Erythroblast (primary cell): ENCODE data around the gene FAR2.

ENCODE experiments used
- GATA1 ChIP-seq: IDR thresholded peaks from 2 replicates; pipeline ENCODE4 v1.6.1; 2011; ENCODE audit warnings: low read depth, mild to moderate bottlenecking, control low read depth, low read length, moderate library complexity
- POLR2A ChIP-seq: IDR thresholded peaks from 2 replicates; pipeline ENCODE4 v1.6.1; 2011; ENCODE audit warnings: mild to moderate bottlenecking, low read length

GRCh38 chr12:29310899-29311298, 161.8 kb downstream of the FAR2 start:
- TF ChIP-seq POLR2A: no peak
- no peak for TF ChIP-seq GATA1
